ENCODE data around the gene DAD1.

DNA sequence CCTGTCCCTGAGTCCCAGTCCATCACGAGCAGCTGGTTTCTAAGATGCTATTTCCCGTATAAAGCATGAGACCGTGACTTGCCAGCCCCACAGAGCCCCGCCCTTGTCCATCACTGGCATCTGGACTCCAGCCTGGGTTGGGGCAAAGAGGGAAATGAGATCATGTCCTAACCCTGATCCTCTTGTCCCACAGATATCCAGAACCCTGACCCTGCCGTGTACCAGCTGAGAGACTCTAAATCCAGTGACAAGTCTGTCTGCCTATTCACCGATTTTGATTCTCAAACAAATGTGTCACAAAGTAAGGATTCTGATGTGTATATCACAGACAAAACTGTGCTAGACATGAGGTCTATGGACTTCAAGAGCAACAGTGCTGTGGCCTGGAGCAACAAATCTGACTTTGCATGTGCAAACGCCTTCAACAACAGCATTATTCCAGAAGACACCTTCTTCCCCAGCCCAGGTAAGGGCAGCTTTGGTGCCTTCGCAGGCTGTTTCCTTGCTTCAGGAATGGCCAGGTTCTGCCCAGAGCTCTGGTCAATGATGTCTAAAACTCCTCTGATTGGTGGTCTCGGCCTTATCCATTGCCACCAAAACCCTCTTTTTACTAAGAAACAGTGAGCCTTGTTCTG is 41.6 kb downstream of the DAD1 start:
- TF ChIP-seq, protein P1, sequence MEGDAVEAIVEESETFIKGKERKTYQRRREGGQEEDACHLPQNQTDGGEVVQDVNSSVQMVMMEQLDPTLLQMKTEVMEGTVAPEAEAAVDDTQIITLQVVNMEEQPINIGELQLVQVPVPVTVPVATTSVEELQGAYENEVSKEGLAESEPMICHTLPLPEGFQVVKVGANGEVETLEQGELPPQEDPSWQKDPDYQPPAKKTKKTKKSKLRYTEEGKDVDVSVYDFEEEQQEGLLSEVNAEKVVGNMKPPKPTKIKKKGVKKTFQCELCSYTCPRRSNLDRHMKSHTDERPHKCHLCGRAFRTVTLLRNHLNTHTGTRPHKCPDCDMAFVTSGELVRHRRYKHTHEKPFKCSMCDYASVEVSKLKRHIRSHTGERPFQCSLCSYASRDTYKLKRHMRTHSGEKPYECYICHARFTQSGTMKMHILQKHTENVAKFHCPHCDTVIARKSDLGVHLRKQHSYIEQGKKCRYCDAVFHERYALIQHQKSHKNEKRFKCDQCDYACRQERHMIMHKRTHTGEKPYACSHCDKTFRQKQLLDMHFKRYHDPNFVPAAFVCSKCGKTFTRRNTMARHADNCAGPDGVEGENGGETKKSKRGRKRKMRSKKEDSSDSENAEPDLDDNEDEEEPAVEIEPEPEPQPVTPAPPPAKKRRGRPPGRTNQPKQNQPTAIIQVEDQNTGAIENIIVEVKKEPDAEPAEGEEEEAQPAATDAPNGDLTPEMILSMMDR (IDR thresholded peaks at IDR 0.05) = no peak
- no peak for TF ChIP-seq ZFX (IDR thresholded peaks at IDR 0.05; ENCODE audit: borderline replicate concordance)

Measured in 22Rv1 (cell line).